ENCODE data around the gene HOXA10. TPM values are rescaled to one million over a fixed set of nuclear protein-coding genes. Genes with fewer than 3 reads are reported as not detected.
A peak's percentile ranks its signal among the peaks of the same experiment; 100 is the strongest.

Gene HOXA10
- total RNA-seq, 3 donors from 2014 or later = 2.3 to 21.1 (median 5.2) TPM

DNA sequence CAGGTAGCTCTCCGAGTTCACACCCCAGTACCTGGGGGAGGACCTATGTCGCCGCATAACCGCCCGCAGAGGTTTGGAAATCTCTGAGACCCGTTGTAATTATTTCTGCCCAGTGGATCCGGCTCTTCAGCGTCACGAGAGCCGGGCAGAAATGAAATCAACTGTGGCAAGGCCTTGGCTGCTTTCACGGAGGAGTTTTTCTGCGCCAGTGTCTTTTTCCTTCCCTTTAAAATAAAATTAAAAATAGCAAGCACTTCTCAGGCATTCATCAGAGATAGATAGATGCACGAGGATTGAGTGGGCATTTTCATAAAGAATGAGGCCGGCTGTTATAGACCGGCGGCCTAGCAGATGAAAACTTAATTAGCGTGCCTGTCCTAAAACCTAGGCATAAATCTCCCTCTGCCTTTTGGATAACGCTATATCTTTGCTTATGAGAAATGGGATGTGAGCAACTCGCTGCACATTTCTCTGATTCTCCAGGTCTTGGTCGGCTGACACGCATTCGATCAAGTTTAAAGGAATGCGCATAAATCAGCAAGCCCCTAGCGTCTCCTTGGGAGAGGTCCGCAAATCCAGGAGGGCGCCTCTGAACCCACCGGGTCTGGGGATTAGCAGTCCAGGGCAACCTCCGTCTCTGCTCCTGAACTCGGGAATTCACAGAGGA lies 19.3 kb upstream of the HOXA10 start:
- no peak overlapping the region for H3K27ac ChIP-seq
- TF ChIP-seq POLR2A (IDR thresholded peaks at IDR 0.05) = no peak
- no peak for TF ChIP-seq POLR2AphosphoS5 (IDR thresholded peaks at IDR 0.05)
- TF ChIP-seq, protein P1, sequence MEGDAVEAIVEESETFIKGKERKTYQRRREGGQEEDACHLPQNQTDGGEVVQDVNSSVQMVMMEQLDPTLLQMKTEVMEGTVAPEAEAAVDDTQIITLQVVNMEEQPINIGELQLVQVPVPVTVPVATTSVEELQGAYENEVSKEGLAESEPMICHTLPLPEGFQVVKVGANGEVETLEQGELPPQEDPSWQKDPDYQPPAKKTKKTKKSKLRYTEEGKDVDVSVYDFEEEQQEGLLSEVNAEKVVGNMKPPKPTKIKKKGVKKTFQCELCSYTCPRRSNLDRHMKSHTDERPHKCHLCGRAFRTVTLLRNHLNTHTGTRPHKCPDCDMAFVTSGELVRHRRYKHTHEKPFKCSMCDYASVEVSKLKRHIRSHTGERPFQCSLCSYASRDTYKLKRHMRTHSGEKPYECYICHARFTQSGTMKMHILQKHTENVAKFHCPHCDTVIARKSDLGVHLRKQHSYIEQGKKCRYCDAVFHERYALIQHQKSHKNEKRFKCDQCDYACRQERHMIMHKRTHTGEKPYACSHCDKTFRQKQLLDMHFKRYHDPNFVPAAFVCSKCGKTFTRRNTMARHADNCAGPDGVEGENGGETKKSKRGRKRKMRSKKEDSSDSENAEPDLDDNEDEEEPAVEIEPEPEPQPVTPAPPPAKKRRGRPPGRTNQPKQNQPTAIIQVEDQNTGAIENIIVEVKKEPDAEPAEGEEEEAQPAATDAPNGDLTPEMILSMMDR (IDR thresholded peaks at IDR 0.05) = no peak
- H3K27me3 ChIP-seq = peaks cover 25 to 100% of the 10 kb centered on the region in 2 donors
- intact Hi-C loops (cut with DNase I; ENCODE audit: low total_unique reads) = no loop called here
- no peaks in the 10 kb centered on the region for H3K9me3 ChIP-seq
- DNase-seq (ENCODE audit: low spot score in 2 of 2) = no peak
- H3K36me3 ChIP-seq = no peaks in the 10 kb centered on the region
- H3K4me3 ChIP-seq = peak overlapping the region; percentile 32 to 61 (median 41)
- H3K4me1 ChIP-seq = peaks cover 0 to 3% of the 10 kb centered on the region in 2 donors

DNA sequence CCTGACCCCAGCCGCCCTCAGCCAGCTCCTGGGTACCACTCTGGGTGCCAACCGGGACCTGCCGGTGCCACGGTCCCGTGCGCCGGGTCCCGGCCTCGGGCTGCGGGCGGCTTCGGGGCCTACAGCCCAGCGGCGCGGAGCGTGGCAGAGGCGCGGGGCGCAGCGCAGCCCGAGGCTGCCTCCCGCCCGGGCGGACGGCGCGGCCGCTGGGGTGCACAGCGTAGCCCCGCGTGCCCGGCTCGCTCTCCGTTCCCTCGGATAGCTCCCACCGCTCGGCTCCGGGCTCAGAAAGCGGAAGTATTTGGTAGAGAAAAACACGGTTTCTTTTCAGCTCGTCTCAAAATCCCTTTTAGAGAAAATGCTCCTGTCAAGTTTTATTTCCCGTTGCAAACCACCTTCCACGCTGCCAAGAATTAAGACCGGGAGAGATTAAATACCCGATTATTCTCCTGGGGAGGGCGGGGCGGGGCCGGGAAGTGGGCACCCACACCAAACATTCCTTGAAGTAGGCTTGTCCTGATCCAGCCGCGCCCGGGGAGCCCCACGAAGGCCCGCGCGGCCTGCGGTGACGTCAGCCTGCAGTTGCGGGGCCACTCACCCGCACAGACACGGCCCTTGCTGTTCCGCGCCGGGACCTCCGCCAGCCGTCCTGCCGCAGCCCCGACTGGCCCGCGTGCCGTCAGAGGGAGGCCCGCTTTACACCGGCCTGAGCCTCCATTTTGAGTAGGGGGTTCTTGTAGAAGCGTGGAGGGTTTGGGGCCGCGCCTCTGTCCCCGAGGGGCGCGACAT lies 18.6 kb upstream of the HOXA10 start:
- Histone ChIP-seq H3K4me3 (peak overlapping the region; percentile 32 to 61 (median 41)), H3K9me3 (no peaks in the 10 kb centered on the region), H3K36me3 (no peaks in the 10 kb centered on the region), H3K27me3 (peaks cover 23 to 100% of the 10 kb centered on the region in 2 donors), H3K4me1 (peaks cover 0 to 3% of the 10 kb centered on the region in 2 donors), H3K27ac (no peak overlapping the region)
- no peak for DNase-seq (ENCODE audit: low spot score in 2 of 2)
- intact Hi-C loops (cut with DNase I; ENCODE audit: low total_unique reads) = no loop called here
- no peak for TF ChIP-seq POLR2AphosphoS5 (IDR thresholded peaks at IDR 0.05)
- TF ChIP-seq, protein P1 (IDR thresholded peaks at IDR 0.05) = no peak
- no peak for TF ChIP-seq POLR2A (IDR thresholded peaks at IDR 0.05)

DNA sequence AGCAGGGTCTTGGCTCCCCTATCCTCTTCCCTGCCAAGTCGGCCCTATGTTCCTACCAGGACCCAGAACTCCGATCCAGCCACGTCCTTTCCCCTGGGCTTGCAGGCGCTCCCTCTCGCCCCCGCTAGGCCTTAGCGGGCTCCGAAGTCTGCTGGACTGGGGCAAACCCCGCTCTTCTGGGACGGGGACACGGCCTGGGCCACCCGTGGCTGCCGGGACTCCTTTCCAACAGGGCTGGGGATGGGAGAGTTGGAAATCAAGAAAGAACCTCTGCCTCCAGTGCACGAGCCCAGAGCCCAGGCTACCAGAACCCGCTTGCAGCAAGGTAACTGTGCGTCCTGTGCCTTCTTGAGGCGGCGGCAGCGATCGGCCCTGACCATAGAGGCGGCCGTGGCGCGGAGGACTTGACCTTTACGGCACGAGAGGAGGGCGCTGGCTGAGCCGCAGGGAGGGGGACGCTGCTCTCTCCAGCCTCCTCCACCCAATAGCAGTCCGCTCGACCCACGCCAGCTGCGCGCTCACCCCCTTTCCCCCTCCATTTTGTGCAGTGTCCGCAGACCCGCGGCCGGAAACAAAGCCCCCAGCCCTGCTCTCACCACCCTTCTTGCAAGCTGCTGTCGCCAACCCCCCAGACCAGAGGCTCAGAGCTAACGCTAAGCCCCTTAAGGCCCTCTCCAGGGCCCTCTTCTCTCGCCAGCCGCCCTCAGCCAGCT lies 17.9 kb upstream of the HOXA10 start:
- Histone ChIP-seq H3K36me3 (no peaks in the 10 kb centered on the region), H3K9me3 (no peaks in the 10 kb centered on the region), H3K27me3 (peaks cover 21 to 100% of the 10 kb centered on the region in 2 donors), H3K27ac (no peak overlapping the region), H3K4me1 (peaks cover 0 to 3% of the 10 kb centered on the region in 2 donors), H3K4me3 (peak overlapping the region; percentile 32 to 61 (median 41))
- TF ChIP-seq, protein P1 (IDR thresholded peaks at IDR 0.05) = no peak
- no peak for TF ChIP-seq POLR2A (IDR thresholded peaks at IDR 0.05)
- no peak for TF ChIP-seq POLR2AphosphoS5 (IDR thresholded peaks at IDR 0.05)
- DNase-seq (ENCODE audit: low spot score in 2 of 2) = no peak
- intact Hi-C loops (cut with DNase I; ENCODE audit: low total_unique reads) = no loop called here

DNA sequence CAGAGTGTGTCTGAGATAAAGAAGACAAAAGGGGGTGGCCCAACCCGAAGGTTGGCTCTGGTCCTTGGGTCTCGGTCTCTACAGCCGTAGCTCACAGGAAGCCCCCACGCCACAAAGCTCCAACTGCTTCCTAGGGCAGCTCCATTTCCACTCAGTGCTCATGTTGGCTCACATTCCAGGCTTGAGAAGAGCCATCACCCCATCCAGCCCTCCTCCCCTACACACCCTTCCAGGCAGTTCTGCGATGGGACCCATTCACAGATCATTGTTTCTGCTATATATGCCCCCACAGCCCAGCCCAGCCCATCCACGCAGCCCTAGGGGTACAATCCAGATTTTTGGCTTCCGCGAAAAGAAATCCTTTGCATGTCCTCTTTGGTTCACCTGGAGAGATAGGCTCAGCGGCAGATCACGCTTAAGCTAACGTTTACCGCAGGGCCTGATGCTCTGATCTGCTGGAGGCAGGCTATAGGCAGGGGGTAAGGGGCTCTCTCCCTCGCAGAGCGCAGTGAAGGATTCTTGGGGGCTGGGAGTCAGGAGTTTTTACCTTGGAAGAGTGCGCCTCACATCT lies 17.1 kb upstream of the HOXA10 start:
- intact Hi-C loops (cut with DNase I; ENCODE audit: low total_unique reads) = no loop called here
- H3K27me3 ChIP-seq = peaks cover 21 to 100% of the 10 kb centered on the region in 2 donors
- H3K36me3 ChIP-seq = no peaks in the 10 kb centered on the region

More for the DNA sequence above, 17.1 kb upstream of the HOXA10 start:
- Histone ChIP-seq H3K9me3 (no peaks in the 10 kb centered on the region), H3K4me1 (peaks cover 0 to 3% of the 10 kb centered on the region in 2 donors), H3K4me3 (no peak overlapping the region), H3K27ac (no peak overlapping the region)
- DNase-seq (ENCODE audit: low spot score in 2 of 2) = no peak
- TF ChIP-seq, protein P1 (IDR thresholded peaks at IDR 0.05) = no peak
- TF ChIP-seq POLR2A (IDR thresholded peaks at IDR 0.05) (no peak), POLR2AphosphoS5 (IDR thresholded peaks at IDR 0.05) (no peak)

All from breast epithelium (tissue), 4 donors.